ENCODE measurements around the gene JDP2.

JDP2 gene

GRCh38 chr14:75459099-75459741 lies 31.4 kb downstream of the JDP2 start:
- H3K27me3 Mint-ChIP-seq (ENCODE audit: low read depth): no peaks in the 10 kb centered on the region
- no peak overlapping the region for H3K4me3 Mint-ChIP-seq
- no peak for TF ChIP-seq CTCF (IDR thresholded peaks at IDR 0.05; ENCODE audit: unreplicated experiment in 3 of 3)
- peaks cover 4% of the 10 kb centered on the region for H3K36me3 Mint-ChIP-seq (ENCODE audit: low read depth)
- H3K4me1 Mint-ChIP-seq: peaks cover 49% of the 10 kb centered on the region
- no peaks in the 10 kb centered on the region for H3K9me3 Mint-ChIP-seq
- peak overlapping the region in 2 of 3 experiments; percentile 13 to 68 for H3K27ac Mint-ChIP-seq

- Mint-ChIP-seq H3K4me3 (no peak overlapping the region), H3K27ac (no peak overlapping the region), H3K4me1 (peaks cover 43% of the 10 kb centered on the region), H3K36me3 (ENCODE audit: low read depth) (peaks cover 4% of the 10 kb centered on the region), H3K27me3 (ENCODE audit: low read depth) (no peaks in the 10 kb centered on the region), H3K9me3 (no peaks in the 10 kb centered on the region)
- TF ChIP-seq CTCF (IDR thresholded peaks at IDR 0.05; ENCODE audit: unreplicated experiment in 3 of 3): no peak
Measured at GRCh38 chr14:75459791-75460190, 32.0 kb downstream of the JDP2 start.

- H3K36me3 Mint-ChIP-seq (ENCODE audit: low read depth): peaks cover 4% of the 10 kb centered on the region
- H3K4me1 Mint-ChIP-seq: peaks cover 37% of the 10 kb centered on the region
- no peaks in the 10 kb centered on the region for H3K9me3 Mint-ChIP-seq
- no peak for TF ChIP-seq CTCF (IDR thresholded peaks at IDR 0.05; ENCODE audit: unreplicated experiment in 3 of 3)
- H3K4me3 Mint-ChIP-seq: no peak overlapping the region
- H3K27me3 Mint-ChIP-seq (ENCODE audit: low read depth): no peaks in the 10 kb centered on the region
- H3K27ac Mint-ChIP-seq: no peak overlapping the region
Measured at GRCh38 chr14:75460394-75460793, 32.6 kb downstream of the JDP2 start.

GRCh38 chr14:75461303-75461702 lies 33.5 kb downstream of the JDP2 start:
- no peak overlapping the region for H3K4me3 Mint-ChIP-seq
- no peak overlapping the region for H3K27ac Mint-ChIP-seq
- H3K36me3 Mint-ChIP-seq (ENCODE audit: low read depth): peaks cover 4% of the 10 kb centered on the region
- no peaks in the 10 kb centered on the region for H3K9me3 Mint-ChIP-seq
- H3K4me1 Mint-ChIP-seq: peaks cover 33% of the 10 kb centered on the region
- H3K27me3 Mint-ChIP-seq (ENCODE audit: low read depth): no peaks in the 10 kb centered on the region
- TF ChIP-seq CTCF (IDR thresholded peaks at IDR 0.05; ENCODE audit: unreplicated experiment in 3 of 3): no peak

- peaks cover 33% of the 10 kb centered on the region for H3K4me1 Mint-ChIP-seq
- no peak for TF ChIP-seq CTCF (IDR thresholded peaks at IDR 0.05; ENCODE audit: unreplicated experiment in 3 of 3)
- H3K9me3 Mint-ChIP-seq: no peaks in the 10 kb centered on the region
- no peaks in the 10 kb centered on the region for H3K27me3 Mint-ChIP-seq (ENCODE audit: low read depth)
- H3K27ac Mint-ChIP-seq: no peak overlapping the region
- H3K36me3 Mint-ChIP-seq (ENCODE audit: low read depth): peaks cover 4% of the 10 kb centered on the region
- H3K4me3 Mint-ChIP-seq: no peak overlapping the region
Measured at GRCh38 chr14:75461755-75462349, 34.0 kb downstream of the JDP2 start.

GRCh38 chr14:75464626-75465025 lies 36.8 kb downstream of the JDP2 start:
- no peak overlapping the region for H3K27ac Mint-ChIP-seq
- no peaks in the 10 kb centered on the region for H3K27me3 Mint-ChIP-seq (ENCODE audit: low read depth)
- H3K36me3 Mint-ChIP-seq (ENCODE audit: low read depth): peaks cover 15% of the 10 kb centered on the region
- no peaks in the 10 kb centered on the region for H3K9me3 Mint-ChIP-seq
- peaks cover 22% of the 10 kb centered on the region for H3K4me1 Mint-ChIP-seq
- TF ChIP-seq CTCF (IDR thresholded peaks at IDR 0.05; ENCODE audit: unreplicated experiment in 3 of 3): no peak
- H3K4me3 Mint-ChIP-seq: no peak overlapping the region
